ENCODE results near the gene SCN4A. TPM values are rescaled to one million over a fixed set of nuclear protein-coding genes. Genes with fewer than 3 reads are reported as not detected.

The SCN4A gene
- total RNA-seq, 3 donors from 2014 or later, result 0.05 to 0.14 TPM; not detected in 1

- Mint-ChIP-seq H3K36me3 (ENCODE audit: insufficient read depth) (no peaks in the 10 kb centered on the region), H3K4me3 (no peak overlapping the region), H3K9me3 (no peaks in the 10 kb centered on the region), H3K27me3 (ENCODE audit: low read depth) (no peaks in the 10 kb centered on the region), H3K4me1 (ENCODE audit: low read depth) (peaks cover 13% of the 10 kb centered on the region)
- DNase-seq (no peak), ATAC-seq (no peak)
Observed at GRCh38 chr17:63945784-63946439, 26.8 kb downstream of the SCN4A start.

- Mint-ChIP-seq H3K9me3 (no peaks in the 10 kb centered on the region), H3K4me3 (no peak overlapping the region)
- ATAC-seq, result no peak
Observed at GRCh38 chr17:63944736-63945499, 27.8 kb downstream of the SCN4A start.

GRCh38 chr17:63943745-63944144, 29.0 kb downstream of the SCN4A start:
- no peaks in the 10 kb centered on the region for H3K9me3 Mint-ChIP-seq
- H3K36me3 Mint-ChIP-seq (ENCODE audit: insufficient read depth), result no peaks in the 10 kb centered on the region
- peaks cover 16% of the 10 kb centered on the region for H3K4me1 Mint-ChIP-seq (ENCODE audit: low read depth)
- ATAC-seq, result no peak
- DNase-seq, result no peak
- H3K27me3 Mint-ChIP-seq (ENCODE audit: low read depth), result no peaks in the 10 kb centered on the region
- no peak overlapping the region for H3K4me3 Mint-ChIP-seq

More at GRCh38 chr17:63944736-63945499, 27.8 kb downstream of the SCN4A start:
- Mint-ChIP-seq H3K4me1 (ENCODE audit: low read depth) (peaks cover 13% of the 10 kb centered on the region), H3K36me3 (ENCODE audit: insufficient read depth) (no peaks in the 10 kb centered on the region), H3K27me3 (ENCODE audit: low read depth) (no peaks in the 10 kb centered on the region)
- no peak for DNase-seq

GRCh38 chr17:63942309-63942985, 30.3 kb downstream of the SCN4A start:
- no peak for ATAC-seq
- no peaks in the 10 kb centered on the region for H3K36me3 Mint-ChIP-seq (ENCODE audit: insufficient read depth)
- no peaks in the 10 kb centered on the region for H3K9me3 Mint-ChIP-seq
- H3K27me3 Mint-ChIP-seq (ENCODE audit: low read depth), result no peaks in the 10 kb centered on the region
- H3K4me3 Mint-ChIP-seq, result no peak overlapping the region
- peaks cover 19% of the 10 kb centered on the region for H3K4me1 Mint-ChIP-seq (ENCODE audit: low read depth)
- DNase-seq, result no peak

GRCh38 chr17:63941751-63942150, 31.0 kb downstream of the SCN4A start:
- no peak for DNase-seq
- no peak for ATAC-seq
- H3K27me3 Mint-ChIP-seq (ENCODE audit: low read depth), result no peaks in the 10 kb centered on the region
- no peak overlapping the region for H3K4me3 Mint-ChIP-seq
- peaks cover 18% of the 10 kb centered on the region for H3K4me1 Mint-ChIP-seq (ENCODE audit: low read depth)
- H3K36me3 Mint-ChIP-seq (ENCODE audit: insufficient read depth), result no peaks in the 10 kb centered on the region
- H3K9me3 Mint-ChIP-seq, result no peaks in the 10 kb centered on the region

- ATAC-seq, result no peak
- no peak for DNase-seq
- Mint-ChIP-seq H3K4me3 (no peak overlapping the region), H3K4me1 (ENCODE audit: low read depth) (peaks cover 13% of the 10 kb centered on the region), H3K36me3 (ENCODE audit: insufficient read depth) (no peaks in the 10 kb centered on the region), H3K9me3 (no peaks in the 10 kb centered on the region), H3K27me3 (ENCODE audit: low read depth) (no peaks in the 10 kb centered on the region)
Observed at GRCh38 chr17:63941162-63941561, 31.6 kb downstream of the SCN4A start.

GRCh38 chr17:63940584-63940983, 32.1 kb downstream of the SCN4A start:
- no peaks in the 10 kb centered on the region for H3K27me3 Mint-ChIP-seq (ENCODE audit: low read depth)
- peaks cover 11% of the 10 kb centered on the region for H3K4me1 Mint-ChIP-seq (ENCODE audit: low read depth)
- DNase-seq (no peak), ATAC-seq (no peak)
- H3K4me3 Mint-ChIP-seq, result no peak overlapping the region
- no peaks in the 10 kb centered on the region for H3K36me3 Mint-ChIP-seq (ENCODE audit: insufficient read depth)
- no peaks in the 10 kb centered on the region for H3K9me3 Mint-ChIP-seq

GRCh38 chr17:63939884-63940283, 32.8 kb downstream of the SCN4A start:
- Mint-ChIP-seq H3K4me1 (ENCODE audit: low read depth) (peaks cover 7% of the 10 kb centered on the region), H3K27me3 (ENCODE audit: low read depth) (no peaks in the 10 kb centered on the region), H3K4me3 (no peak overlapping the region), H3K9me3 (no peaks in the 10 kb centered on the region), H3K36me3 (ENCODE audit: insufficient read depth) (no peaks in the 10 kb centered on the region)
- DNase-seq (no peak), ATAC-seq (no peak)

GRCh38 chr17:63939401-63939800, 33.3 kb downstream of the SCN4A start:
- no peaks in the 10 kb centered on the region for H3K9me3 Mint-ChIP-seq

GRCh38 chr17:63937920-63938319, 34.8 kb downstream of the SCN4A start:
- H3K27me3 Mint-ChIP-seq (ENCODE audit: low read depth), result no peaks in the 10 kb centered on the region
- no peaks in the 10 kb centered on the region for H3K9me3 Mint-ChIP-seq
- H3K4me3 Mint-ChIP-seq, result no peak overlapping the region

More at GRCh38 chr17:63939401-63939800, 33.3 kb downstream of the SCN4A start:
- ATAC-seq (no peak), DNase-seq (no peak)
- H3K27me3 Mint-ChIP-seq (ENCODE audit: low read depth), result no peaks in the 10 kb centered on the region
- H3K36me3 Mint-ChIP-seq (ENCODE audit: insufficient read depth), result no peaks in the 10 kb centered on the region
- H3K4me1 Mint-ChIP-seq (ENCODE audit: low read depth), result peaks cover 7% of the 10 kb centered on the region
- no peak overlapping the region for H3K4me3 Mint-ChIP-seq

GRCh38 chr17:63937319-63937718, 35.4 kb downstream of the SCN4A start:
- Mint-ChIP-seq H3K9me3 (no peaks in the 10 kb centered on the region), H3K4me3 (no peak overlapping the region), H3K27me3 (ENCODE audit: low read depth) (no peaks in the 10 kb centered on the region), H3K4me1 (ENCODE audit: low read depth) (peaks cover 15% of the 10 kb centered on the region), H3K36me3 (ENCODE audit: insufficient read depth) (no peaks in the 10 kb centered on the region)
- ATAC-seq, result no peak
- no peak for DNase-seq

More at GRCh38 chr17:63937920-63938319, 34.8 kb downstream of the SCN4A start:
- no peaks in the 10 kb centered on the region for H3K36me3 Mint-ChIP-seq (ENCODE audit: insufficient read depth)
- no peak for DNase-seq
- H3K4me1 Mint-ChIP-seq (ENCODE audit: low read depth), result peaks cover 9% of the 10 kb centered on the region
- no peak for ATAC-seq

- no peak for DNase-seq
- no peaks in the 10 kb centered on the region for H3K27me3 Mint-ChIP-seq (ENCODE audit: low read depth)
- no peaks in the 10 kb centered on the region for H3K36me3 Mint-ChIP-seq (ENCODE audit: insufficient read depth)
- no peak for ATAC-seq
- peaks cover 32% of the 10 kb centered on the region for H3K4me1 Mint-ChIP-seq (ENCODE audit: low read depth)
- H3K9me3 Mint-ChIP-seq, result no peaks in the 10 kb centered on the region
- H3K4me3 Mint-ChIP-seq, result no peak overlapping the region
Observed at GRCh38 chr17:63934183-63935112, 38.3 kb downstream of the SCN4A start.

- DNase-seq (no peak), ATAC-seq (no peak)
- H3K4me3 Mint-ChIP-seq, result no peak overlapping the region
- H3K9me3 Mint-ChIP-seq, result no peaks in the 10 kb centered on the region
- no peaks in the 10 kb centered on the region for H3K36me3 Mint-ChIP-seq (ENCODE audit: insufficient read depth)
- H3K4me1 Mint-ChIP-seq (ENCODE audit: low read depth), result peaks cover 29% of the 10 kb centered on the region
- H3K27me3 Mint-ChIP-seq (ENCODE audit: low read depth), result no peaks in the 10 kb centered on the region
Observed at GRCh38 chr17:63933598-63933997, 39.1 kb downstream of the SCN4A start.

GRCh38 chr17:63932721-63933120, 40.0 kb downstream of the SCN4A start:
- no peaks in the 10 kb centered on the region for H3K27me3 Mint-ChIP-seq (ENCODE audit: low read depth)
- H3K4me3 Mint-ChIP-seq, result peak overlapping the region; percentile 88
- DNase-seq (no peak), ATAC-seq (no peak)
- peaks cover 27% of the 10 kb centered on the region for H3K4me1 Mint-ChIP-seq (ENCODE audit: low read depth)
- H3K36me3 Mint-ChIP-seq (ENCODE audit: insufficient read depth), result no peaks in the 10 kb centered on the region
- H3K9me3 Mint-ChIP-seq, result no peaks in the 10 kb centered on the region
